ENCODE measurements around the gene PPM1F. TPM values are rescaled to one million over a fixed set of nuclear protein-coding genes. Genes with fewer than 3 reads are reported as not detected.
A peak's percentile ranks its signal among the peaks of the same experiment; 100 is the strongest.

The PPM1F gene
- 10 to 100 TPM; 21.7 to 21.9 TPM for total RNA-seq

- peak within 1 kb of the TSS; percentile 83 for H3K4me3 Mint-ChIP-seq
- CTCF ChIA-PET, result interaction anchor here (0.6 to 6.7 kb wide), 37 partner anchors 8 to 312 kb away, joined by 3 to 140 read pairs (median 4); partner anchors contain the start of genes TOP3B and YPEL1
- intact Hi-C loops (cut with micrococcal nuclease), result loop anchor here (2.0 to 5.0 kb wide), 3 partner anchors 14 to 240 kb away; partner anchors contain the start of gene MAPK1
- H3K9me3 Mint-ChIP-seq, result no peaks in the 10 kb centered on the region
- DNase-seq, result peak; percentile 93
- POLR2A ChIA-PET, result interaction anchor here (0.6 to 1.0 kb wide), 2 partner anchors 14 to 245 kb away, joined by 3 read pairs; no protein-coding TSS in a partner anchor
- H3K36me3 Mint-ChIP-seq, result peaks cover 2% of the 10 kb centered on the region
- H3K27me3 Mint-ChIP-seq, result no peaks in the 10 kb centered on the region
- no peak within 1 kb of the TSS for H3K27ac Mint-ChIP-seq
- H3K4me1 Mint-ChIP-seq (ENCODE audit: low read depth), result peaks cover 10% of the 10 kb centered on the region
These were observed at the start of gene PPM1F for GRCh38 chr22:21952586-21953571. Gene PPM1F (minus strand): TSS chr22:21952848. CDS start chr22:21946048, 6,800 bp downstream.

GRCh38 chr22:22001664-22002525, 49.2 kb upstream of the PPM1F start:
- Mint-ChIP-seq H3K27ac (no peak overlapping the region), H3K4me1 (ENCODE audit: low read depth) (no peaks in the 10 kb centered on the region), H3K9me3 (no peaks in the 10 kb centered on the region), H3K4me3 (no peak overlapping the region), H3K27me3 (peaks cover 1% of the 10 kb centered on the region), H3K36me3 (no peaks in the 10 kb centered on the region)
- POLR2A ChIA-PET, result no interaction called here
- intact Hi-C loops (cut with micrococcal nuclease), result no loop called here
- DNase-seq, result no peak
- CTCF ChIA-PET, result interaction anchor here (0.9 to 2.0 kb wide), 2 partner anchors 30 to 195 kb away, joined by 3 to 7 read pairs; no protein-coding TSS in a partner anchor

- H3K36me3 Mint-ChIP-seq, result no peaks in the 10 kb centered on the region
- intact Hi-C loops (cut with micrococcal nuclease), result no loop called here
These were observed 46.1 kb upstream of the PPM1F start for GRCh38 chr22:21998595-21999247.

GRCh38 chr22:21996175-21996720, 43.6 kb upstream of the PPM1F start:
- peaks cover 3% of the 10 kb centered on the region for H3K27me3 Mint-ChIP-seq
- H3K4me3 Mint-ChIP-seq, result no peak overlapping the region
- no peak overlapping the region for H3K27ac Mint-ChIP-seq
- intact Hi-C loops (cut with micrococcal nuclease), result no loop called here
- POLR2A ChIA-PET, result no interaction called here
- H3K36me3 Mint-ChIP-seq, result no peaks in the 10 kb centered on the region
- H3K9me3 Mint-ChIP-seq, result no peaks in the 10 kb centered on the region
- H3K4me1 Mint-ChIP-seq (ENCODE audit: low read depth), result no peaks in the 10 kb centered on the region
- CTCF ChIA-PET, result no interaction called here
- DNase-seq, result no peak

More at GRCh38 chr22:21998595-21999247, 46.1 kb upstream of the PPM1F start:
- Mint-ChIP-seq H3K27ac (no peak overlapping the region), H3K4me3 (no peak overlapping the region), H3K27me3 (peaks cover 1% of the 10 kb centered on the region), H3K9me3 (no peaks in the 10 kb centered on the region), H3K4me1 (ENCODE audit: low read depth) (no peaks in the 10 kb centered on the region)
- no peak for DNase-seq
- ChIA-PET CTCF (no interaction called here), POLR2A (no interaction called here)

- DNase-seq, result no peak
- intact Hi-C loops (cut with micrococcal nuclease), result no loop called here
- H3K4me1 Mint-ChIP-seq (ENCODE audit: low read depth), result no peaks in the 10 kb centered on the region
- H3K27ac Mint-ChIP-seq, result no peak overlapping the region
- no peaks in the 10 kb centered on the region for H3K9me3 Mint-ChIP-seq
- CTCF ChIA-PET, result no interaction called here
- H3K4me3 Mint-ChIP-seq, result no peak overlapping the region
- H3K27me3 Mint-ChIP-seq, result peaks cover 3% of the 10 kb centered on the region
- POLR2A ChIA-PET, result no interaction called here
- no peaks in the 10 kb centered on the region for H3K36me3 Mint-ChIP-seq
These were observed 43.0 kb upstream of the PPM1F start for GRCh38 chr22:21995660-21996059.

- Mint-ChIP-seq H3K9me3 (no peaks in the 10 kb centered on the region), H3K4me3 (no peak overlapping the region), H3K27me3 (peaks cover 2% of the 10 kb centered on the region), H3K4me1 (ENCODE audit: low read depth) (no peaks in the 10 kb centered on the region), H3K36me3 (no peaks in the 10 kb centered on the region), H3K27ac (no peak overlapping the region)
- CTCF ChIA-PET, result no interaction called here
- intact Hi-C loops (cut with micrococcal nuclease), result no loop called here
- DNase-seq, result no peak
- POLR2A ChIA-PET, result no interaction called here
These were observed 42.3 kb upstream of the PPM1F start for GRCh38 chr22:21994881-21995444.

GRCh38 chr22:21992593-21993237, 40.1 kb upstream of the PPM1F start:
- no peak overlapping the region for H3K27ac Mint-ChIP-seq
- intact Hi-C loops (cut with micrococcal nuclease), result no loop called here
- H3K27me3 Mint-ChIP-seq, result peaks cover 4% of the 10 kb centered on the region
- no peaks in the 10 kb centered on the region for H3K4me1 Mint-ChIP-seq (ENCODE audit: low read depth)
- no peaks in the 10 kb centered on the region for H3K9me3 Mint-ChIP-seq
- POLR2A ChIA-PET, result no interaction called here
- CTCF ChIA-PET, result interaction anchor here (4.0 kb wide), 1 partner anchor 20 kb away, joined by 20 read pairs; no protein-coding TSS in a partner anchor
- no peak for DNase-seq
- no peak overlapping the region for H3K4me3 Mint-ChIP-seq
- no peaks in the 10 kb centered on the region for H3K36me3 Mint-ChIP-seq

- Mint-ChIP-seq H3K36me3 (no peaks in the 10 kb centered on the region), H3K27me3 (peaks cover 4% of the 10 kb centered on the region), H3K4me1 (ENCODE audit: low read depth) (no peaks in the 10 kb centered on the region), H3K27ac (no peak overlapping the region), H3K9me3 (no peaks in the 10 kb centered on the region), H3K4me3 (no peak overlapping the region)
- POLR2A ChIA-PET, result no interaction called here
- intact Hi-C loops (cut with micrococcal nuclease), result no loop called here
- CTCF ChIA-PET, result interaction anchor here (4.0 kb wide), 1 partner anchor 19 kb away, joined by 20 read pairs; no protein-coding TSS in a partner anchor
- DNase-seq, result no peak
These were observed 39.1 kb upstream of the PPM1F start for GRCh38 chr22:21991774-21992173.

GRCh38 chr22:21991304-21991596, 38.6 kb upstream of the PPM1F start:
- CTCF ChIA-PET, result interaction anchor here (4.0 kb wide), 1 partner anchor 19 kb away, joined by 20 read pairs; no protein-coding TSS in a partner anchor
- POLR2A ChIA-PET, result no interaction called here
- intact Hi-C loops (cut with micrococcal nuclease), result no loop called here
- no peak for DNase-seq
- H3K4me3 Mint-ChIP-seq, result no peak overlapping the region
- no peaks in the 10 kb centered on the region for H3K9me3 Mint-ChIP-seq
- no peaks in the 10 kb centered on the region for H3K4me1 Mint-ChIP-seq (ENCODE audit: low read depth)
- H3K36me3 Mint-ChIP-seq, result no peaks in the 10 kb centered on the region
- no peak overlapping the region for H3K27ac Mint-ChIP-seq
- peaks cover 4% of the 10 kb centered on the region for H3K27me3 Mint-ChIP-seq

- ChIA-PET CTCF (interaction anchor here (4.0 kb wide), 1 partner anchor 18 kb away, joined by 20 read pairs; no protein-coding TSS in a partner anchor), POLR2A (no interaction called here)
- Mint-ChIP-seq H3K27me3 (peaks cover 4% of the 10 kb centered on the region), H3K4me1 (ENCODE audit: low read depth) (no peaks in the 10 kb centered on the region), H3K9me3 (no peaks in the 10 kb centered on the region), H3K27ac (no peak overlapping the region), H3K4me3 (no peak overlapping the region), H3K36me3 (no peaks in the 10 kb centered on the region)
- intact Hi-C loops (cut with micrococcal nuclease), result no loop called here
- no peak for DNase-seq
These were observed 38.0 kb upstream of the PPM1F start for GRCh38 chr22:21990445-21991303.
